OCI-LY1 (cell line): ENCODE results near the gene RIOK1.
A peak's percentile ranks its signal among the peaks of the same experiment; 100 is the strongest.

Experiments
- H2AFZ ChIP-seq: fragments of 200-600 bp; sonication (generic), shearing (Covaris generic); 2 replicates; pipeline ENCODE4 v1.6.0; 2014; ENCODE audit warnings: antibody characterized with exemption, mild to moderate bottlenecking, low read length
- H3F3A ChIP-seq: fragments of 200-600 bp; sonication (generic), shearing (Covaris generic); 2 replicates; pipeline ENCODE4 v1.6.0; 2014; ENCODE audit warnings: mild to moderate bottlenecking, antibody characterized with exemption, low read length, moderate library complexity; ENCODE audit not compliant: insufficient read depth
- H3K27ac ChIP-seq: fragments of 200-600 bp; sonication (generic); 2 replicates; pipeline ENCODE4 v1.5.1; 2014; ENCODE audit warnings: low read length, mixed run types, mild to moderate bottlenecking, low read depth; ENCODE audit not compliant: poor library complexity, severe bottlenecking
- H3K27me3 ChIP-seq: fragments of 200-600 bp; sonication (generic); 2 replicates; pipeline ENCODE4 v1.6.0; 2014; ENCODE audit warnings: antibody characterized with exemption, mild to moderate bottlenecking, low read length, moderate library complexity; ENCODE audit not compliant: insufficient read depth
- H3K36me3 ChIP-seq: fragments of 200-600 bp; sonication (generic); 2 replicates; pipeline ENCODE4 v1.6.1; 2014; ENCODE audit warnings: mild to moderate bottlenecking, antibody characterized with exemption, low read length, moderate library complexity, mixed read lengths; ENCODE audit not compliant: insufficient read depth
- H3K4me1 ChIP-seq: fragments of 200-600 bp; sonication (generic); 2 replicates; pipeline ENCODE4 v1.5.1; 2014; ENCODE audit warnings: mild to moderate bottlenecking, low read length, moderate library complexity; ENCODE audit not compliant: insufficient read depth, severe bottlenecking
- H3K4me2 ChIP-seq: fragments of 200-600 bp; sonication (generic), shearing (Covaris generic); 2 replicates; pipeline ENCODE4 v1.6.1; 2014; ENCODE audit warnings: low read length
- H3K4me3 ChIP-seq: fragments of 200-600 bp; sonication (generic); 2 replicates; pipeline ENCODE4 v1.5.1; 2014; ENCODE audit warnings: low read length, low read depth, mild to moderate bottlenecking, mixed read lengths; ENCODE audit not compliant: poor library complexity, severe bottlenecking
- H3K79me2 ChIP-seq: fragments of 200-600 bp; shearing (Covaris generic); 2 replicates; pipeline ENCODE4 v1.6.1; 2016; ENCODE audit warnings: mixed run types, low read length, mixed read lengths; ENCODE audit not compliant: insufficient read depth
- H3K9ac ChIP-seq: fragments of 200-600 bp; sonication (generic), shearing (Covaris generic); 2 replicates; pipeline ENCODE4 v1.6.1; 2014; ENCODE audit warnings: mild to moderate bottlenecking, low read length, mixed read lengths
- H3K9me2 ChIP-seq: fragments of 200-600 bp; sonication (generic), shearing (Covaris generic); 2 replicates; pipeline ENCODE4 v1.6.1; 2014; ENCODE audit warnings: low read depth, mild to moderate bottlenecking, low read length, mixed read lengths
- H3K9me3 ChIP-seq: fragments of 200-600 bp; shearing (Covaris generic); 2 replicates; pipeline ENCODE4 v1.6.1; 2014; ENCODE audit warnings: low read length, mixed read lengths
- H4K20me1 ChIP-seq: fragments of 200-600 bp; sonication (generic), shearing (Covaris generic); 2 replicates; pipeline ENCODE4 v1.6.0; 2016; ENCODE audit warnings: mild to moderate bottlenecking, low read length; ENCODE audit not compliant: insufficient read depth
- CTCF ChIP-seq: fragments of 200-600 bp; sonication (generic), shearing (Covaris generic); IDR thresholded peaks from 2 replicates; pipeline ENCODE4 v1.5.1; 2017; ENCODE audit warnings: mild to moderate bottlenecking, antibody characterized with exemption, low read length, moderate library complexity, mixed read lengths
- EZH2 ChIP-seq: fragments of 200-600 bp; sonication (generic), shearing (Covaris generic); IDR thresholded peaks from 2 replicates; pipeline ENCODE4 v1.8.0; 2017; ENCODE audit warnings: borderline replicate concordance, mixed run types, mild to moderate bottlenecking, antibody characterized with exemption, low read length, moderate library complexity, mixed read lengths

RIOK1 gene

GRCh38 chr6:7391151-7391550 is 1.5 kb downstream of the RIOK1 start:
- Histone ChIP-seq H3K27ac (no peak overlapping the region), H3F3A (no peaks in the 10 kb centered on the region), H3K9me2 (no peaks in the 10 kb centered on the region), H3K4me1 (peaks cover 26% of the 10 kb centered on the region), H3K4me3 (peak overlapping the region; percentile 91), H3K9ac (peak overlapping the region; percentile 6; the same call in 1 of the 2 replicates), H3K27me3 (no peaks in the 10 kb centered on the region), H3K36me3 (peaks cover 37% of the 10 kb centered on the region), H2AFZ (no peak overlapping the region), H4K20me1 (no peaks in the 10 kb centered on the region), H3K9me3 (no peaks in the 10 kb centered on the region), H3K4me2 (peak overlapping the region; percentile 85), H3K79me2 (peaks cover 37% of the 10 kb centered on the region)
- TF ChIP-seq EZH2 (no peak), CTCF (no peak)

GRCh38 chr6:7392402-7392801 is 2.8 kb downstream of the RIOK1 start:
- peaks cover 37% of the 10 kb centered on the region for H3K79me2 ChIP-seq

GRCh38 chr6:7401075-7401474 is 11.5 kb downstream of the RIOK1 start:
- no peak overlapping the region for H3K9ac ChIP-seq
- no peaks in the 10 kb centered on the region for H3K9me3 ChIP-seq
- H3K4me3 ChIP-seq = no peak overlapping the region
- H3K36me3 ChIP-seq = peaks cover 97% of the 10 kb centered on the region
- H3K27me3 ChIP-seq = no peaks in the 10 kb centered on the region
- H2AFZ ChIP-seq = no peak overlapping the region
- H3F3A ChIP-seq = no peaks in the 10 kb centered on the region
- no peaks in the 10 kb centered on the region for H3K79me2 ChIP-seq
- no peak overlapping the region for H3K4me2 ChIP-seq
- no peaks in the 10 kb centered on the region for H3K9me2 ChIP-seq
- H3K4me1 ChIP-seq = no peaks in the 10 kb centered on the region
- H4K20me1 ChIP-seq = no peaks in the 10 kb centered on the region
- H3K27ac ChIP-seq = no peak overlapping the region
- no peak for TF ChIP-seq CTCF
- TF ChIP-seq EZH2 = no peak

More at GRCh38 chr6:7392402-7392801, 2.8 kb downstream of the RIOK1 start:
- Histone ChIP-seq H3K27me3 (no peaks in the 10 kb centered on the region), H2AFZ (no peak overlapping the region), H4K20me1 (no peaks in the 10 kb centered on the region), H3K4me3 (no peak overlapping the region), H3K4me2 (no peak overlapping the region), H3K36me3 (peaks cover 47% of the 10 kb centered on the region), H3K9ac (no peak overlapping the region), H3F3A (no peaks in the 10 kb centered on the region), H3K27ac (no peak overlapping the region), H3K9me2 (no peaks in the 10 kb centered on the region), H3K4me1 (peaks cover 26% of the 10 kb centered on the region), H3K9me3 (no peaks in the 10 kb centered on the region)
- TF ChIP-seq EZH2 = no peak
- no peak for TF ChIP-seq CTCF
